ENCODE data around the gene RAB30.
"Not testable (repeated sequence)": the region's sequence is repeated elsewhere in the genome, so short reads cannot be mapped to it uniquely, and the experiment has no call there.

RAB30 gene

DNA sequence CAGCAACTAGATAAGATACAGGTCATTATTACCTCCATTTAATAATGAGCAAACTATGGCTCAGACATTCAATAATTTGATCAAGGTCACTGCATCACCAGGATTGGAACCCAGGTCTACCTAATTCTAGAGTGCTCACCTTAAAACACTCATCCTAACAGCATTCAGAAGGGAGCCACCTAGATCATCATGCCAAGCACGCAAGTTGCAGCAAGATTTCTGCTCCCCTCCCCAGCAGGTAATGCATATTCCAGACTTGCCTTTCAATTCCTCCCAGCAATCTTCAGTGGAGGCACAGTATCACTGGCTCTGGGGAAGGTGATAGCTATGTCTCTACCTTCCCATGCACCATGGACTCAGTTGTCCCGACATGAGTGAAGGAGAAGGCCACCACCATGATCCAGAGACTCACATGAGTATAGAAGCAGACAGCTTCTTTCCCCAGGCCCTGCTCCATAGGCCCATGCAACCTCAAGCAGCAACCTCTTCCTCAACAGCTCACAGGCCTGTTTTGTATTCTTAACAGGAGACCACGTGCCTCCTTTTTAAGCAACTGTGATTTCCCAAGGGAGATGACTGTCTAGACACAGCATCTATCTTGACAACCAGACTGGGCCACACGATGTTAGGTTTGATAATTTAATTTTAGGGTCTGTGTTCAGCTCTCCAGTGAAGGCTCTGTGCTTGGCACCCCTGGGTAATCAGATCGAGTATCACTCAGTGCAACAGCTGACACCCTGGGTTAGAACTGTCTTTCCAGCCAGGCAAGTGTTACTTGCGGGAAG is 36.4 kb downstream of the RAB30 start:
- no peak for DNase-seq

DNA sequence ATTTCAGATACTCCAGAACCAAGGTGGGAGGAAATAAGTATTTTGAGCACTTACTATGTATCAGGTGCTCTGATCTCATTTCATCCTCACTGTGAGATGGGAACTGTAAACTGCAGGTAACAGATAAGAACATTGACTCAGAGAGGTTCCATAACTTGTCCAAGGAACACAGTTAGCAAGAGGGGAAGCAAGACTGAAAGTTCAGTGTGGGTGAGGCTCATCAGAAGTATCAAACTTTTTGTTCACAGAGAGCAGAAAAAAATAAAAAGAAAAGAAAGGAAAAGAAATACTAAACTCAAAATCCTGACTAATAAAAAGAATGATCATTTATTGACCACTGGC is 37.1 kb downstream of the RAB30 start:
- no peak for DNase-seq

DNA sequence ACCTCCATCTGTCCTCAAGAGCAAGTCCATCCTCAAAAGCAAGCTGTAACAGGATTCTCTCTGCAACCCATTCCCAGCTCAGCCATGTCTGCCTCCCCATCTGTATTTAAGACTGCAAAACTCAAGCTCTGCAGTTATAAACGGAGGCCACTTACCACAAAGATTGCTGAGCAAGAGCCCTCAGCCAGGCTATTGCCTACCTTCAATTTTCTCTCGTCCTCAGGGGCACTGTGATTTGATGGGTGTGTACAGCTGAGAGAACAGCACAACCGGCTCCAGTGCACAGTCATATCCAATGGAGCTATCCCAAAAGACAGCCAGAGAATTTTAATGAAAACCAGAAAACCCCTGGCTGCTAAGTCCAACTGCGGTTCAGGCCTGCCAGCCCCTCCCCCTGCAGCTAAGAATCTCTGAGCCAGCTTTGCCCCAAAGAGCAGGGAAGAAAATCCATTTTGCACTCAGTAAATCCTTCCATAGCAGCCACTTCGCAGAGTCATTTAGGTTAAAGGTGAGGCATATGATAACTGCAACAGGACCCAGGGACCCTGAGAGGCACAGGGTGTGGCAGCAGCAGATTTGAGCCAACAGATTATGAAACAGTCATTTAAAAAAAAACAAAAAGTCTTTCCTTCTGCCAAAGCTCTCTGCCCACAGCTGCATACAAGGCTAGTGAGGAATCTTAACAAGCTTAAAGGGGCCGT is 37.6 kb downstream of the RAB30 start:
- DNase-seq, result peak; percentile 84

DNA sequence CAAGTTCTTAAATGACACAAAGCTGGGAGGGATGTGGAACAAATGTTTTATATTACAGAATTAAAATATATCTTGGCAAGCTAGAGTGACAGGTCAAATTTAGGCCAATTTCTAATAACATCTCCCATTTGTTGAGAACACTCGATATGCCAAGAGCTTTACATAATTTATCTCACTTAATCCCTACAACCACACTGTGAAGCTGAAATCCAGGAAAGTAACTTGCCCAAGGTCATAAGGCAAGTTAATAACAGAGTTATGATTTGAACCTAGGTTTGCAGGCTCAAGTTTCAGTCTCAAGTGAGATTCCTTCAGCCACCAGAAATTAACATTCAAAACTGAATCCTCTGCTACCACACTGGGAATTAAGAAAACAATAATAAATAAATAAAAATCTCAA is 38.3 kb downstream of the RAB30 start:
- DNase-seq, result no peak

DNA sequence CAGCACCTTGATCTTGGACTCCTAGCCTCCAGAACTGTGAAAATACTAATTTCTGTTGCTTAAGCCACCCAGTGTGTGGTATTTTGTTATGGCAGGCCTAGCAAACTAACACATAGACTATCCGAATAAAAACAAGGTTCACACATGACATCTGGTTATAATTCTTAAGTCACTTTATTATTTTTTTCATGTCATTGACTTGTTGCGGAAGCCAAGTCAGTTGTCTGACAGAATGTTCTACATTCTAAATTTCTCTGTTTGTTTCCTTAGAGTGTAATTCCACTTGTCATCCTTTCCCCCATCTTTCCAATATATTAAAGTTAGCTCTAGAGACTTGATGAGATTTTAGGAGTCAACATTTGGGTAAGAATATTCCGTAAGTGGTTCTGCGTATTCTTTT is 40.6 kb downstream of the RAB30 start:
- DNase-seq, result no peak

DNA sequence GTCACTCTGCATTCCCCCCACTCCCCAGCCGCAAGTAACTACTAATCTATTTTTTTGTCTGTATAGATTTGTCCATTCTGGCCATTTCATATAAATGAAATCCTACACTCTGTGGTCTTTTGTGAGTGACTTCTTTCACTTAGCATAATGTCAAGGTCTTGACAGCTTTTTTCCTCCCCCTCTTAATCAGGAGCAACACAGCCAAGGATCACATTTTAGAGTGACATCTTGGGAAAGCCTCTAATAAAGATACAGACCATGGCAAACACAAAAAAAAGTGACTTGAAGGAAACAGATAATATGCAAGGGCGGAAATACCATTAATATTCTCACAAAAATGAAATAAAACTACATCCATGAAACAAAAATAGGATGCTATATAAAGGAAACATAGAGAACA is 43.9 kb downstream of the RAB30 start:
- DNase-seq, result no peak

DNA sequence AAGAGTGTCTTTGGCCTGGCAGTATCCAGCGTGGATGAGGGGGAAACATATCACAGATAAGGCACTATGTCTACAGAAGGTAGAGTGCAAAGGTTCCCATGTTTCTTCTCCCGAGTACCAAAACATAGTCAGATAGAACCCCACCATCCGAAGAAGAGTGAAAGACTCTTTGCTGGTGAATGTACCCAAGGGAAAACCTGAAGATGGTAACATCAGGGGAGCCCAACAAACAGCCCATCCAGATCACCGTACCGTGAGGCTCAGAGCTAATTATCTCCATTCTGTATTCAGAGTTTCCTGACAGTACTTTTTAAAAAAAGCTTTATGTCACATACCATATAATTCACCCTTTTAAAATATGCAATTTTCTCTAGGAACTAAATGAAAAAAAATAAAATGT is 44.4 kb downstream of the RAB30 start:
- no peak for DNase-seq

DNA sequence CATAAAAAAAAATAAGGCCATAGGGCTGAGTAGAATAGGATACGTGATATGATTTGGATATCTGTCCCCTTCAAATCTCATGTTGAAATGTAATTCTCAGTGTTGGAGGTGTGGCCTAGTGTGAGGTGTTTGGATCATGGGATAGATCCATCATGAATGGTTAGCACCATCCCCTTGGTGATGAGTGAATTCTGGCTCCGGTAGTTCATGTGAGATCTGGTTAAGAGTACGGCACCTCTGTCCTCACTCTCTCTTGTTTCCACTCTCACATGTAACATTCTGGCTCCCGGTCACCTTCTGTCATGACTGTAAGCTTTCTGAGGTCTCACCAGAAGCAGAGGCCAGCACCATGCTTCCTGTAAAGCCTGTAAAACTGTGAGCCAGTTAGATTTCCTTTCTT is 45.5 kb downstream of the RAB30 start:
- no peak for DNase-seq

DNA sequence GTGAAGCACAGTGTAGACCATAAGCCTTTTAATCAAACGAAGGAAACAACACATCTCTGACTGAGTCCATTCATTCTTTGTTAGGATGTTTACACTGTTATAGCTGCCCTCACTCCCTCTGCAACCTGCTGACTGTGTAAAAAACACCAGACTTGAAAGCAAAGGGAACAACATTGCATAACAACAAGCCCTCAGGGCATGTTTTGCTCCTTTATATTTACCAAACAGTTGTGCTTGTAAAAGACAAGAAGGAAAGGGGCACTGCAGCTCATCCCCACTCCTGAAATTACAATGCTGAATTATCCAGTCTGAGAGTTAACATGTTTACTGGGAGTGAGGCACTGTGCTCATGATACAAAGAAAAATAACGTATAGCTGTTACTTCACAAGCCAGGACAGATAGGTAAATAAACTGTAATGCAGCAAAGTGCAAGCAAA is 46.4 kb downstream of the RAB30 start:
- no peak for DNase-seq

DNA sequence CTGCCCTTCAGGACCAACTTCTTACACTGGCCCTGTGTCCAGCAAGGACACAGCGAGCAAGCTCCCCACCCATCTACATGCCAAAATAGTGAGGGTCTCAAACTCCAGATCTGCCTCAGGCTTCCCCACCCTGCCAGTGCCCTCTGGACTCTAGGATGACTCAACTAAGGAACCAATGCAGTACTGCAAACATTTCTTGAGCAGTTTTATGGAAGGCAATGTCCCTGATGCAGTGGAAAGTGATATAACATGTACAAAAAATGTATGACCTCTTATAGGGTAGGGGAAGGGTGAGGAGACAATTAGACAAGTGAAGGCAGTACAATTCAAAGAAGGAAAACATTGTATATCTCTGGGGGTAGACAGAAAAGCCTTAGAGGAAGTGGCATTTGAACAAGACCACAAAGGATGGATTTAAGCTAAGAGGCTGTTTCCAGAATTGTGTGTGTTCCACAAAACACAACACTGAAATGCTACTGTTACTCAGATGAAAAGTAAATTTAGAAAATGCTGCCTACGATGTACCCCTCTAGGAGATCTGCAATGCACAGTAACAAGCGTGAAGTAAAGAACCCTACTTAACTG is 47.3 kb downstream of the RAB30 start:
- DNase-seq, result no peak

DNA sequence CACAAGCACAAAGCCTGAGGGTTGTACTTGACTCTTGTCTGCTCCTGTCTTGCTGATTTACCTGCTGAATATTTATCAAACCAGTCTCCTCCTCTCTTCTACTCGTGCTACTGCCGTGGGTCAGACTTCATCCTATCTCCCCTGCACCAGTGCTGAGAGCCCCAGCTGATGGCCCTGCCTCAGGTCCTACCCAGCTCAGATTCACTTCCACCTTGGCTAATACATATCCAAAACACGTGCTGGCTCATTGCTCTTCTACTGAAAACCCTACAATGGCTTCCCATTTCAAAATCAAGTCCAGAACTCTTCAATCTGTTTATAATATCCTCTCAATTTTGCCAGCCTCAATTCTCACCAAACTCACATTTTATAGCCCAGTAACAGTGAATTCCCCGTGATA is 48.3 kb downstream of the RAB30 start:
- no peak for DNase-seq

DNA sequence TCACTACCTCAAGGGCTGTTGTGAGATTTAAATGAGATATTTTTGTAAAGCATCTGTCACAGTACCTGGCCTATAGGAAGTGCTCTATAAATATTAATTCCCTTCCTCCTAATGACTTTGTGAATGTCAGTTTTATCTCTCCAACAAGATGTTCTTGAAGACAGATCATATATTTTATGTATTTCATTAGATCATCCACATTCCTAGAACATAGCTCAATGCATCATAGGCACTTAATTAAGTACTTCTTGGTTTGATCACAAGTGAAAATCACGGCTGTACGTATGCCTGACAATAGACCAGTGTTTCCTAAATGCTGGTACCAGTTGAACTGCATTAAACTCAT is 49.9 kb downstream of the RAB30 start:
- no peak for DNase-seq

DNA sequence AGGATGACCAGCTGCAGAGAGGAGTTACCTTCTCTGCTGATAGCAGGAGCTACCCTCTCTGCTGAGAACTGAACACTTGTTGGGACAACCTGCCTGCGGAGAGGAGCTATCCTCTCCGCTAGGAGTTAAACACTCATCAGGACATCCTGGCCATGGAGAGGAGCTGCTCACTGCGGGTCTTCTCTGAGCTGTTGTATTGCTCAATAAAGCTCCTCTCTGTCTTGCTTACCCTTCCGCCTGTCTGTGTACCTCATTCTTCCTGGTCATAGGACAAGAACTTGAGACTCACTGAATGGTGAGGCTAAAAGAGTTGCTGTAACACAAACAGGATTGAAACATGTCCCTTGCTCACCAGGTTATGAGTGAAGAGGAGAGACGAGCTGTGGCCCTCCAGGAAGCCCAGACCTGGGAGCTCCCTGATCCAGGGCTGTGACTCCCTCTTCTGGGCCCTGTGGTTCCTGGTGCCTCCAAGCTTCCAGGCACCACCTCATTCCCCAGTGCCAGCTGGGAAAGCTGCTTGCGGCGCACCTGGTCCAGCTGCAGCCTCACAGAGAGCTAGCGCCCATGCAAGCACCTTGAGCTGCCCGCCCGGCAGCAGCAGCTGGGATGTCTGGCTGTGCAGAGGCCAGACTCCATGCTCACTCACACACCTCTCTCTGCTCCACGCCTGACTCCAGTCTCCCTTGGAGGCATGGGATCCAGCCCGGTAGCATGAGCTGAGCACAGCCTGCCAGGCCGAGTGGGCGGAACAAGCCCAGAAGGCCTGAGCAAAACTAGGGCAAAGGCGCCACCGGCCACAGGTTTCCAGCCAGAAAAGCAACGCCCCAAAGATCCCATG is 50.5 kb downstream of the RAB30 start:
- no peak for DNase-seq

DNA sequence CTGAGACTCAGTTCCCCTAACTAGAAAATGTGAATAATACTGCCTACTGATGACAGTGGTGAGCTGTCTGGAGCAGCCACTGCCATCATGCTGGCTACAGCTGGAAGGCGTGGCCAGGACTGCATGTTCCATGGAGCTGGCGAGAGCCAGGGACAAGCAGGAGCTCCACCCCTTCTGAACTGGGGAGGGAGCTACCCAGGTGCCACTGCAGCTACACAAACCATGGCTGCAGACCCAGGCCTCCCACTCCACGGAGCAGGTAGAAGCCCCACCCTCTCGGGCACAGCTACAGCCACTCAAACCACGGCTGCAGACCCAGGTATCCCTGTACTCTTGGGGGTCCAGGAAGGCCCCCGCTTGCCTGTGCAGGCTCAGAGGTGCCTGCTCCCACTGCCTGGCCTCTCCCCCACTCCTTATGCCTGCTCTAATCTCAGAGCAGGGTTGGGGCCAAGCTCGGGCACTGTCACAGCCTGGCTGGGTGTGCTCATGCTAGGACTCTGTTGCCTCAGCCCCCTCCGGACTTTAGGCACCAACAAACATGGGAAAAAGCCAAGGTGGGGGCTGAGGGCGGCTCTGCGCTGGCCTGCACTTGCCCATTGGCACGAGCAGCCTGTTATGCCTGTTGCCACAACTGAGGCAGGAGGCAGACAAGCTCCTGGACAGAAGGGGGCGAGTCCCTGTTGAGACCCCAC is 51.7 kb downstream of the RAB30 start:
- no peak for DNase-seq

DNA sequence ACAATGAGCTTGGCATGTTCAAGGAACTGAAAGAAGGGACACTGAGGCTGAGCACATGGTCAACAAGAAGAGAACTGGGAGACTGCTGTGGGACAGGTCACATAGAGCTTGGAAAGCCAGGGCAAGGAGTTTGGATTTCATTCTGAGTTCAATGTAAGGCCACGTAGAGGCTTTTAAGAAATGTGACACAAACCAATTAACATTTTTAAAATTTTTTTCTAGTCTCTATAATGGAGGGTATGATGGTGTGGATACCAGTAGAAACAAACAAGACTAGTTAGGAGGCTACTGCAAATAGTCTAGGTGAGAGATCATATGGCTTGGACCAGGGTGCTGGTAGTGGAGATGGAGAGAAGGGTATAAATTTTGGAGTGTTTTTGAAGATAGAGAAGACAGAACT is 56.7 kb downstream of the RAB30 start:
- no peak for DNase-seq

DNA sequence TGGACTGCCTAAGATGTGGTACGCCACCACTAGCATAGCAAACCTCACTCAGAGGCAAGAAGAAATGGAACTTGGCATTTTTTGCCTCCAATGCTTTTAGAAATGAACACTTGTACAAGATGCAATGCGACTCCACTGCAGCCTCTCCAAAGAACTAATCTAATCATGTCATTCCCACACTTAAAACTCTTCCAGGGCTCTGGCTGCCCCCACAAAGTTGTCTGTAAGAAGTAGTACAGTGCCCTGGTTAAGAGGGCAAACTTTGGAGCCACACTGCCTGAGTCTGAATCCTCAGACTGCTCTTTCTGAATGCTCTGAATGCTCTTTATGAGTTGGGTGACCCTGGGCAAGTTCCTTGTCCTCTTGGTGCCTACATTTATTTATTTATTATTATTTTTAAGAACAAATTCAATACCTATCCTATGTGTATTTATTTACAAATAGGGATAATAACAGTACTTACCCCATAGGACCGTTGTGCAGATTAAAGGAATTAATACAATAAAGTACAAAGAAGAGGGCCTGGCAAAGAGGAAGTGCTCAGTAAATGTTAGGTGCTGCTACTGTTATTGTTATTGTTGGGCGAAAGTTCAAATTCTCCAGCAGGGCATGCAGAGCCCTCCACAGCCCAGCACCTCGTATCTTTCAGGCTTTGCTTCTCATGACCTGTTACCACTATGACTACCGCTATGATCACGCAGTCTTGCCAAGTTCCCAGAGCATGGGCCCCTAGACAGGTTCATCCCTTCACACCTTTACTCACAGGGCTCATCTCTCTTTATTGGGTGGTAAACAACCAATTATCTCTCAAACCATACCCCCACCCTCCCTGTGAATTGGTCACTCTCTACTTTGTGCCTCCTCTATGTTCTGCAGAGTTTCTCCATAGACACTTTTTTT is 59.3 kb downstream of the RAB30 start:
- no peak for DNase-seq

DNA sequence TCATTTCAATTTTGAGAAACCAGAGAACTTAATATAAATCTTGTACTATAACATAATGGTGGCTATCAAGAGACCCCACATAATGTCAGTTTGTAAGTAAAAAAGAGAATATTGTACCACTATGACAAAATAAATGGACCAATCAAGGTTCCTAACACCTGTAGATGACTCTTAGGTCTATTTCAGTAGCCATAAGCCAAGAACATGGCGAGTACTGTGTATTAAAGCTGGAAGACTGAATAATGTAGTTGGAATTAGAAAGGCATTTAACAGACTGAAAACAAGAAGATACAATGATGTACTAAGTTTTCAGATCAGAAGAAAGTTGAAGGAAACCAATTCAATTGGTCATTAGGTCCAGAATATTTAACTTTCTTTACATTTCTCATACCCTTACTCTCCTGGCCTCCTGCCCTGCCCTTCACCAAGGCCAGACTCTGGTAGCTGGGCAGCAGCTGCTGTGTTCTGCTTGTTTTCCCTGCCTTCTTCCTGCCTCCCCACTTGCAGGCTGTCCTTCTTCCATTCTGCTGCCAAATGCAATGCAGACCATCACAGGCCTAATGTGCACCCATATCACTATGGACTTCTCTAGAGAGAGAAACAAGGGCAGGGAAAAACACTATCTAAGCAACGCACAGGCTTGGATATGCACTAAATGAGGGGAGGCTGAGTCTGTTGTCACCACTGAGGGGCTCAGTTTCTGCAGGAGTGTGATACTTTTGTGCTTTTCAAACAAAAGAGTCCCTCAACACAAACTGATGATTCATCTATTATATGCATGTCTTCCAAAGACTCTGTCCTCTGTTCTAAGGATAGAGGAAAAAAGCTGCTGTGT is 60.1 kb downstream of the RAB30 start:
- no peak for DNase-seq

DNA sequence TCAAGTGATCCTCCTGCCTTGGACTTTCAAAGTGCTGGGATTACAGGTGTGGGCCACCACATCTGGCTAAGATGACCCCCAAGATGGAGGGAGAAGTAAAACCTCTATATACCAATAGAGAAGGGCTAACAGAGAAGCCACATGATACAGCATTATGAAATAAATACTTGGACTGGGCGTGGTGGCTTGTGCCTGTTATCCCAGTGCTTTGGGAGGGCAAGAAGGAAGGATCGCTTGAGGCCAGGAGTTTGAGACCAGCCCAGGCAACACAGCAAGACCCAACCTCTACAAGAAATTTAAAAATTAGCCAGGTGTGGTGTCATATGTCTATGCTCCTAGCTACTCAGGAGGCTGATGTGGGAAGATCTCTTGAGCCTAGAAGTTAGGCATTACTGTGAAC is 61.7 kb downstream of the RAB30 start:
- DNase-seq, result no peak

DNA sequence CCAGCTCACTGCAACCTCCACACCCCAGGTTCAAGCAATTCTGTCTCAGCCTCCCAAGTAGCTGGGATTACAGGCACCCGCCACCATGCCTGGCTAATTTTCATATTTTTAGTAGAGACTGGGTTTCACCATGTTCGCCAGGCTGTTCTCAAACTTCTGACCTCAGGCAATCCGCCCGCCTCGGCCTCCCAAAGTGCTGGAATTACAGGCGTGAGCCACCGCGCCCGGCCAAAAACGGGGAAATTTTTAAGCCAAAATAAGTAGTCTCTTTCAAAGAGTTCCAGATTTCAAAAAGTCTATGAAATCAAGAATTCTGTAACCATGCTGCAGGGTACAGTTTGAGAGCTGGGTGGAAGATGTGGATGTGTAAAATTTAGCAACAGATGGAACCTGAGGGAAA is 62.6 kb downstream of the RAB30 start:
- DNase-seq, result not testable (repeated sequence)

DNA sequence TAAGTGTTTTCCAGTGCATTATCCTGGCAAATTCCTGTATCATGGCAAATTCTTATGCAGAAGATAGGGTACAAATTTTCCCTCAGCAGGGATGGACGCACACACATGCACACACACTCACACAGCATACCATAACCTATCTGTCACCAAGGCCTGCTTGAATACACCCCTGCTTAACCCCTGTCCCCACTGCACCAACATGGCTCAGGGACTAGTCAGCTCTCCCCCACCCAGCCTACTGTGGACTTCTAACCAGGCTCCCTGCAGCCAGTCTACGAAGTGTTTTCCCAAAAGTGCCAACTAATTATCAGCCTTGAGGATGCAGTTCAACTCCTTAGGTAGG is 63.1 kb downstream of the RAB30 start:
- no peak for DNase-seq

All from femur (tissue), 1 donor.